Measurements from ENCODE around the gene CAPN2. TPM values are rescaled to one million over a fixed set of nuclear protein-coding genes. Genes with fewer than 3 reads are reported as not detected.
"Not testable (repeated sequence)": the region's sequence is repeated elsewhere in the genome, so short reads cannot be mapped to it uniquely, and the experiment has no call there.

Gene CAPN2
- total RNA-seq, 1 donor from 2014 or later, result 151 TPM

DNA sequence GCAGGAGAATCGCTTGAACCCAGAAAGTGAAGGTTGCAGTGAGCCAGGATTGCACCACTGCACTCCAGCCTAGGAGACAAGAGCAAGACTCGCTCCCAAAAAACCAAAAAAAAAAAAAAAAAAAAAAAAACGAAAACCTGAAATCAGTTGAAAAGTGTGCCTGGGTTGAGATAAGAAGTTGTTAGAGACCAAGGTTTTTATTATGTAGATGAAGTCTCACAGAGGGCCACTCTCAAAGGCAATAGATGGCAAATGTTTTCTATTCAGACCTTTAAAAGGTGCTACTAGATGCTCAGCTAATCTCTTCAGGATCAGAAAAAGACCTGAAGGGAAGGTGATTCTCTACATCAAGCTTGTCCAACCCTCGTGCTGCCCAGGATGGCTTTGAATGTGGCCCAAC lies 17.6 kb downstream of the CAPN2 start:
- Mint-ChIP-seq H3K4me1 (peaks cover 84% of the 10 kb centered on the region), H3K4me3 (no peak overlapping the region), H3K9me3 (no peaks in the 10 kb centered on the region), H3K36me3 (peaks cover 8% of the 10 kb centered on the region), H3K27ac (peak overlapping the region; percentile 98), H3K27me3 (ENCODE audit: low read depth) (no peaks in the 10 kb centered on the region)
- DNase-seq (ENCODE audit: low spot score in 2 of 2, unreplicated experiment in 2 of 2), result no peak
- TF ChIP-seq, protein P1, sequence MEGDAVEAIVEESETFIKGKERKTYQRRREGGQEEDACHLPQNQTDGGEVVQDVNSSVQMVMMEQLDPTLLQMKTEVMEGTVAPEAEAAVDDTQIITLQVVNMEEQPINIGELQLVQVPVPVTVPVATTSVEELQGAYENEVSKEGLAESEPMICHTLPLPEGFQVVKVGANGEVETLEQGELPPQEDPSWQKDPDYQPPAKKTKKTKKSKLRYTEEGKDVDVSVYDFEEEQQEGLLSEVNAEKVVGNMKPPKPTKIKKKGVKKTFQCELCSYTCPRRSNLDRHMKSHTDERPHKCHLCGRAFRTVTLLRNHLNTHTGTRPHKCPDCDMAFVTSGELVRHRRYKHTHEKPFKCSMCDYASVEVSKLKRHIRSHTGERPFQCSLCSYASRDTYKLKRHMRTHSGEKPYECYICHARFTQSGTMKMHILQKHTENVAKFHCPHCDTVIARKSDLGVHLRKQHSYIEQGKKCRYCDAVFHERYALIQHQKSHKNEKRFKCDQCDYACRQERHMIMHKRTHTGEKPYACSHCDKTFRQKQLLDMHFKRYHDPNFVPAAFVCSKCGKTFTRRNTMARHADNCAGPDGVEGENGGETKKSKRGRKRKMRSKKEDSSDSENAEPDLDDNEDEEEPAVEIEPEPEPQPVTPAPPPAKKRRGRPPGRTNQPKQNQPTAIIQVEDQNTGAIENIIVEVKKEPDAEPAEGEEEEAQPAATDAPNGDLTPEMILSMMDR (IDR thresholded peaks at IDR 0.05; ENCODE audit: unreplicated experiment), result no peak

- H3K4me3 Mint-ChIP-seq, result peak overlapping the region; percentile 42
- H3K27me3 Mint-ChIP-seq (ENCODE audit: low read depth), result no peaks in the 10 kb centered on the region
- peaks cover 85% of the 10 kb centered on the region for H3K4me1 Mint-ChIP-seq
These were observed 18.3 kb downstream of the CAPN2 start for GRCh38 chr1:223730479-223731132.

DNA sequence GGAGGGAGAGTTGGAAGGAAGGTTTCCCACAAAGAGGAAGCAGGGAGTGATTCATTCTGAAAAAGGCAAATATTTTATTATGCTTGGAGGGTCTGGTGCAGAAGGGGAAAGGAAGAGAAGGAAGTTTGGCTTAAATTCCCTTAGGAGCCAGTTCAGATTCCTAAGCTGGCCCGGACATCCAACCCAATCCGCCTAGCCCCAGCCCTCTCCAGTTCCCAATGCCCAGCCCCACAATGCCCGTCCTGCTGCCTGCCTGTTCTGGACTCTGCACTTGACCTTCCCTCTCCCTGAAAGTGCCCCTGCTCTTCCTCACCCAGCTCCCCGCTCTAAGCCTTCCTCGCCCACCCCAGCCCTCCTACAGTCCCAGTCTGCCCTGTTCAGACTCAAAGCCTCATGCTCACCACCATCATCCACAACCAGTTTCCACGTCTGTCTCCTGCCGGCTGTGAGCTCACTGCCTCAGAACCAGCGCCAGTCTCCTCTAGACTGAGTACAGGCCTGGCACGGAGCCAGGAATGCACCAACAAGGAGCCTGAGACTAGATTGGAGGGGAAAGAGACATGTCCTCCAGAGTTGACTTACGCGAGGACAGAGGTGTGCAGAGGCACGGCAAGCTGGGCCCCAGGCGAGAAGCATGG lies 18.9 kb downstream of the CAPN2 start:
- peak; percentile 82 to 85 for DNase-seq (ENCODE audit: low spot score in 2 of 2, unreplicated experiment in 2 of 2)
- Mint-ChIP-seq H3K4me3 (peak overlapping the region; percentile 49), H3K27me3 (ENCODE audit: low read depth) (no peaks in the 10 kb centered on the region), H3K36me3 (peaks cover 4% of the 10 kb centered on the region), H3K27ac (peak overlapping the region; percentile 98), H3K4me1 (peaks cover 79% of the 10 kb centered on the region), H3K9me3 (no peaks in the 10 kb centered on the region)
- TF ChIP-seq, protein P1 (IDR thresholded peaks at IDR 0.05; ENCODE audit: unreplicated experiment), result no peak

More at GRCh38 chr1:223730479-223731132, 18.3 kb downstream of the CAPN2 start:
- Mint-ChIP-seq H3K36me3 (peaks cover 4% of the 10 kb centered on the region), H3K27ac (peak overlapping the region; percentile 98), H3K9me3 (no peaks in the 10 kb centered on the region)
- TF ChIP-seq, protein P1 (IDR thresholded peaks at IDR 0.05; ENCODE audit: unreplicated experiment), result no peak
- no peak for DNase-seq (ENCODE audit: low spot score in 2 of 2, unreplicated experiment in 2 of 2)

GRCh38 chr1:223732993-223733798 lies 20.9 kb downstream of the CAPN2 start:
- TF ChIP-seq, protein P1 (IDR thresholded peaks at IDR 0.05; ENCODE audit: unreplicated experiment), result no peak
- Mint-ChIP-seq H3K4me1 (peaks cover 69% of the 10 kb centered on the region), H3K27ac (peak overlapping the region; percentile 98), H3K4me3 (peak overlapping the region; percentile 10), H3K27me3 (ENCODE audit: low read depth) (no peaks in the 10 kb centered on the region), H3K9me3 (no peaks in the 10 kb centered on the region), H3K36me3 (peaks cover 2% of the 10 kb centered on the region)
- no peak for DNase-seq (ENCODE audit: low spot score in 2 of 2, unreplicated experiment in 2 of 2)

GRCh38 chr1:223733898-223734852 lies 21.8 kb downstream of the CAPN2 start:
- Mint-ChIP-seq H3K27me3 (ENCODE audit: low read depth) (no peaks in the 10 kb centered on the region), H3K9me3 (no peaks in the 10 kb centered on the region), H3K4me1 (peaks cover 72% of the 10 kb centered on the region), H3K27ac (peak overlapping the region; percentile 98), H3K36me3 (peaks cover 5% of the 10 kb centered on the region), H3K4me3 (no peak overlapping the region)
- DNase-seq (ENCODE audit: low spot score in 2 of 2, unreplicated experiment in 2 of 2), result no peak
- TF ChIP-seq, protein P1 (IDR thresholded peaks at IDR 0.05; ENCODE audit: unreplicated experiment), result no peak

- DNase-seq (ENCODE audit: low spot score in 2 of 2, unreplicated experiment in 2 of 2); H3K4me3 Mint-ChIP-seq; H3K27me3 Mint-ChIP-seq (ENCODE audit: low read depth); H3K36me3 Mint-ChIP-seq; H3K9me3 Mint-ChIP-seq: not testable (repeated sequence)
- H3K4me1 Mint-ChIP-seq, result peaks cover 67% of the 10 kb centered on the region
- peak overlapping the region; percentile 50 for H3K27ac Mint-ChIP-seq
These were observed 24.3 kb downstream of the CAPN2 start for GRCh38 chr1:223736638-223737037.

Data from mesothelial cell of epicardium (in vitro differentiated cells).